Rectal smooth muscle tissue (tissue), 1 donor: ENCODE measurements around the gene ELF2.
"Not testable (repeated sequence)": the region's sequence is repeated elsewhere in the genome, so short reads cannot be mapped to it uniquely, and the experiment has no call there.

Experiments used
- H3K27ac ChIP-seq: one replicate; pipeline ENCODE4 v1.7.0; 2013; ENCODE audit warnings: low read depth, low read length, inconsistent platforms
- H3K27me3 ChIP-seq: one replicate; pipeline ENCODE4 v1.7.0; 2013; ENCODE audit warnings: low read length; ENCODE audit not compliant: control insufficient read depth, insufficient read depth
- H3K36me3 ChIP-seq: one replicate; pipeline ENCODE4 v1.7.0; 2013; ENCODE audit warnings: low read length; ENCODE audit not compliant: control insufficient read depth, insufficient read depth
- H3K4me1 ChIP-seq: one replicate; pipeline ENCODE4 v1.7.0; 2013; ENCODE audit warnings: low read length; ENCODE audit not compliant: control insufficient read depth, insufficient read depth
- H3K4me3 ChIP-seq: one replicate; pipeline ENCODE4 v1.7.0; 2013; ENCODE audit warnings: low read length
- H3K9ac ChIP-seq: one replicate; pipeline ENCODE4 v1.7.0; 2013; ENCODE audit warnings: low read length

ELF2 gene

GRCh38 chr4:139177049-139177868 is at the start of gene ELF2:
TSS of gene ELF2 (minus strand) at chr4:139177218. CDS start at chr4:139137701, 39,517 bp downstream.
- Histone ChIP-seq H3K4me1 (peaks cover 3% of the 10 kb centered on the region), H3K9ac (peak within 1 kb of the TSS; percentile 93), H3K27me3 (no peaks in the 10 kb centered on the region), H3K27ac (peak within 1 kb of the TSS; percentile 100), H3K36me3 (no peaks in the 10 kb centered on the region), H3K4me3 (peak within 1 kb of the TSS; percentile 83)

- H3K27ac ChIP-seq = no peak overlapping the region
- H3K4me3 ChIP-seq = no peak overlapping the region
- no peaks in the 10 kb centered on the region for H3K4me1 ChIP-seq
Measured at GRCh38 chr4:139223682-139224317, 46.8 kb upstream of the ELF2 start.

GRCh38 chr4:139222215-139222614 is 45.2 kb upstream of the ELF2 start:
- no peak overlapping the region for H3K27ac ChIP-seq
- no peaks in the 10 kb centered on the region for H3K27me3 ChIP-seq
- H3K4me3 ChIP-seq = no peak overlapping the region
- H3K36me3 ChIP-seq = no peaks in the 10 kb centered on the region
- no peaks in the 10 kb centered on the region for H3K4me1 ChIP-seq
- no peak overlapping the region for H3K9ac ChIP-seq

More at GRCh38 chr4:139223682-139224317, 46.8 kb upstream of the ELF2 start:
- Histone ChIP-seq H3K36me3 (no peaks in the 10 kb centered on the region), H3K9ac (no peak overlapping the region), H3K27me3 (no peaks in the 10 kb centered on the region)

DNA sequence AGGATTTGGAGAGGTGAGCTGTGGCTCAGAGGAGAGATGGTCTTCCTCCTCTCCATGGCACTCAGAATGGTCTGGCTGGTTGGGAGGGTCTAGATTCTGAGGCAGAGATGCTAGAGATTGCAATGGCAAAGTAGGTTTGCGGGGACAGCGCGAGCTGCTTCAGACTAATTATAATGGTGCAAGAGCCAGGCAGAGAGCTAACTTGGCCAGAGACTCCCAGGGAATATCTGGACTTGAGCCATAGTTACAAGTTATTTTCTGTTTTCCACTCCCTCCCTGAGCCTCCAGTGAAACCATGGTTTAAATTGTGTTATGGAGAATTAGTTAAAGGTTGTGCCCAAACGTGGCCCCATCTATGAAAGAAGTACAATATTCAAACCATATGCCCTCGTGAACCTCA is 44.7 kb upstream of the ELF2 start:
- H3K27ac ChIP-seq = no peak overlapping the region
- no peaks in the 10 kb centered on the region for H3K36me3 ChIP-seq
- H3K4me1 ChIP-seq = no peaks in the 10 kb centered on the region
- no peaks in the 10 kb centered on the region for H3K27me3 ChIP-seq
- H3K9ac ChIP-seq = no peak overlapping the region
- H3K4me3 ChIP-seq = no peak overlapping the region

GRCh38 chr4:139219450-139220055 is 42.5 kb upstream of the ELF2 start:
- no peaks in the 10 kb centered on the region for H3K27me3 ChIP-seq
- H3K4me3 ChIP-seq = no peak overlapping the region
- H3K27ac ChIP-seq = no peak overlapping the region
- no peak overlapping the region for H3K9ac ChIP-seq
- H3K4me1 ChIP-seq = no peaks in the 10 kb centered on the region
- no peaks in the 10 kb centered on the region for H3K36me3 ChIP-seq

DNA sequence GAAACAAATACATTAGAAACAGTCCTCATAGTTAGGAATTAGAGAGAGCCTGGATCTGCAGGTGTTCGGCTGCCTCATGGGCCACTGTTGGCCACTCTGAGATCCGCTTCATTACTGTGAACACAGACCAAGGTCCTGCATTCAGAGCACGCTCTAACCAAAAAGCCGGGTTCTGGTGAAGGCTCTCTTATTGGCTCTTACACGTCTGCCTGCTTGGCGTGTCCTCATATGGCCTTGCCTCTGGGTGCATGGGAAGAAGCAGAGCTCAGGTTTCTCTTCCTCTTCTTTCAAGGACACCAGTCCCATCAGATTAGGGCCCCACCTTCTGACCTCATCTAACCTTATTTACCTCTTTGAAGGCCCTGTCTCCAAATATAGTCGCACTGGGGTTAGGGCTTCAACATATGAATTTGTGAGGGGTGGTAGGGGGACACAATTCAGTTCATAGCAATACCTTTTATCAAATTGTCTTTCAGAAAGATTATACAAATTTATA is 37.1 kb upstream of the ELF2 start:
- H3K27ac ChIP-seq = no peak overlapping the region
- no peaks in the 10 kb centered on the region for H3K4me1 ChIP-seq
- H3K36me3 ChIP-seq = no peaks in the 10 kb centered on the region
- no peak overlapping the region for H3K4me3 ChIP-seq
- H3K27me3 ChIP-seq = no peaks in the 10 kb centered on the region
- no peak overlapping the region for H3K9ac ChIP-seq

GRCh38 chr4:139213633-139214032 is 36.6 kb upstream of the ELF2 start:
- H3K4me3 ChIP-seq, H3K9ac ChIP-seq, H3K36me3 ChIP-seq, H3K4me1 ChIP-seq, H3K27ac ChIP-seq, H3K27me3 ChIP-seq: not testable (repeated sequence)

- Histone ChIP-seq H3K9ac (no peak overlapping the region), H3K27ac (no peak overlapping the region), H3K36me3 (no peaks in the 10 kb centered on the region), H3K4me3 (no peak overlapping the region), H3K27me3 (no peaks in the 10 kb centered on the region), H3K4me1 (no peaks in the 10 kb centered on the region)
Measured at GRCh38 chr4:139212900-139213299, 35.9 kb upstream of the ELF2 start.

DNA sequence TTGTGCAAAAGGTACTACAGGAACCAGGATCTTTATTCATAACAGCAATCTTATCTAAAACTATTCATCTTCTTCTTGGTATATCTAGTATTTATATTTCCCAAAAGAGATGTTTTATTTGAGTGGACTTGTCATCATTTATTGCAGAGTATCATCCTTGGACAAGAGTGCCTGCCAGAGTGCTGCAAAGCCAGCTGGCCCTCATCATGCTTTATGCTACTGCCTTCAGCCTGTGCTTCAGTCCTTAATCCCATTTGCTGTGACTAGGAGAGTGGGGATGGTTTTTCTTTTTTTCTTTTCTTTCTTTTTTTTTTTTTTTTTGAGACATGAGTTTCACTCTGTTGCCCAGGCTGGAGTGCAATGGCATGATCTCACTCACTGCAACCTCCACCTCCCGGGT is 33.5 kb upstream of the ELF2 start:
- H3K9ac ChIP-seq = no peak overlapping the region
- H3K4me3 ChIP-seq = no peak overlapping the region
- no peak overlapping the region for H3K27ac ChIP-seq

DNA sequence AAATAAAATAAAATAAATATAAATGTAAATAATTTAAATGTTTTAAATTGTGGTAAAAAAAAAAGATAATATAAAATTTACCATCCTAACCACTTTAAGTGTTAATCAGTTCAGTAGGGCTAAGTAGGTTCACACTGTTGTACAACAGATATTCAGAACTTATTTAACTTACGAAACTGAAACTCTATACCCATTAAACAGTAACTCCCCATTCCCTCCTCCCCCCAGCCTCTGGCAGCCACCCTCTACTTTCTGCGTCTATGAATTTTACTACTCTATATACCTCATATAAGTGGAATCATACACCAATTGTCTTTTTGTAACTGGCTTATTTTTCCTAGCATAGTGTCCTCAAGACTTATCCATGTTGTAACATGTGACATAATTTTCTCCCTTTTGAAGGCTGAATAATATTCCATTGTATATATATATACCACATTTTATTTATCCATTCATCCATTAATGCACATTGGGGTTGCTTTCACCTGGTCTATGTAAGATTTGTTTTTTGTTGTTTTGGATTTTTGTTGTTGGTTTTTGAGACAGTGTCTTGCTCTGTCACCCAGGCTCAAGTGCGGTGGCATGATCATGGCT is 32.5 kb upstream of the ELF2 start:
- no peaks in the 10 kb centered on the region for H3K4me1 ChIP-seq
- H3K4me3 ChIP-seq = no peak overlapping the region
- no peak overlapping the region for H3K9ac ChIP-seq
- H3K27ac ChIP-seq = no peak overlapping the region
- H3K27me3 ChIP-seq = no peaks in the 10 kb centered on the region
- no peaks in the 10 kb centered on the region for H3K36me3 ChIP-seq

More for the DNA sequence above, 33.5 kb upstream of the ELF2 start:
- no peaks in the 10 kb centered on the region for H3K36me3 ChIP-seq
- no peaks in the 10 kb centered on the region for H3K27me3 ChIP-seq
- no peaks in the 10 kb centered on the region for H3K4me1 ChIP-seq

DNA sequence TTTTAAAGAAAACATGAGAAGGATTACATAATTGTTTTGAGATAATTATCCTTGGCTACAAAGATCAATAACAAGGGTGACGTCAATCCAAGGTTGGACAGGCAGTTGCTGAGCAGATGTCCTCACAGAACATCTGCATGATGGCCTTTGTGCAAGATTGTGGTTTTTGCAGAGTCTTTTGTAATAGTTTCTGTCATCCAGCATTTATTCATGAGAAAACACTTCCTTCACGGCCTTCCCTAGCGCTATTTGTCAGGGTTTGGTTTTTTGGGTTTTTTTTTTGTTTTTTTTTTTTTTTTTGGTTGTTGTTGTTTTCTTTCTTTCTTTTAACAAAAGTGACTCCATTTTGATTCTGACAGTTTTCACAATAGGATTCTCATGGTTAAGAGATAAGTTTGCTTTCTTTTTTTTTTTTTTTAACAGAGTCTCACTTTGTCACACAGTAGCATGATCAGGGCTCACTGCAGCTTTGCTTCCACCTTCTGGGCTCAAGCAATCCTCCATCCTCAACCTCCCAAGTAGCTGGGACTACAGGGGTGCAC is 31.5 kb upstream of the ELF2 start:
- Histone ChIP-seq H3K36me3 (no peaks in the 10 kb centered on the region), H3K4me3 (no peak overlapping the region), H3K4me1 (no peaks in the 10 kb centered on the region), H3K9ac (no peak overlapping the region), H3K27me3 (no peaks in the 10 kb centered on the region), H3K27ac (no peak overlapping the region)

GRCh38 chr4:139207873-139208403 is 30.9 kb upstream of the ELF2 start:
- Histone ChIP-seq H3K27ac (no peak overlapping the region), H3K9ac (no peak overlapping the region)

More at GRCh38 chr4:139207873-139208403, 30.9 kb upstream of the ELF2 start:
- Histone ChIP-seq H3K4me1 (no peaks in the 10 kb centered on the region), H3K27me3 (no peaks in the 10 kb centered on the region), H3K36me3 (no peaks in the 10 kb centered on the region), H3K4me3 (no peak overlapping the region)
